WERI-Rb-1 (cell line): Measurements from ENCODE around the gene PRKCA.

Source experiments
- DNase-seq: peaks from one replicate; pipeline ENCODE4 v3.0.0-alpha.2; 2020
- H3K27ac ChIP-seq: fragments of 250-450 bp; sonication (Bioruptor Pico); 2 replicates; pipeline ENCODE4 v1.5.1; 2020; ENCODE audit warnings: mild to moderate bottlenecking, moderate library complexity
- H3K27me3 ChIP-seq: fragments of 250-450 bp; sonication (Bioruptor Pico); 2 replicates; pipeline ENCODE4 v1.5.1; 2021; ENCODE audit warnings: mild to moderate bottlenecking, low read depth, moderate library complexity; ENCODE audit not compliant: insufficient read depth, severe bottlenecking
- H3K36me3 ChIP-seq: fragments of 250-450 bp; sonication (Bioruptor Pico); 2 replicates; pipeline ENCODE4 v1.5.1; 2020; ENCODE audit warnings: mild to moderate bottlenecking, moderate library complexity
- H3K4me3 ChIP-seq: 2 replicates; pipeline ENCODE4 v1.5.1; 2011; ENCODE audit warnings: low read depth, mild to moderate bottlenecking, control low read depth, low read length
- H3K9me3 ChIP-seq: fragments of 250-450 bp; sonication (Bioruptor Pico); 2 replicates; pipeline ENCODE4 v1.5.1; 2021; ENCODE audit warnings: mild to moderate bottlenecking, moderate library complexity; ENCODE audit not compliant: severe bottlenecking
- CTCF ChIP-seq: IDR thresholded peaks from 2 replicates; pipeline ENCODE4 v1.5.1; 2011; ENCODE audit warnings: low read depth, mild to moderate bottlenecking, control low read depth, inconsistent platforms, low read length

PRKCA gene

GRCh38 chr17:66538776-66539175, 236.4 kb downstream of the PRKCA start:
- DNase-seq, result no peak
- H3K9me3 ChIP-seq, result no peaks in the 10 kb centered on the region
- H3K27ac ChIP-seq, result no peak overlapping the region
- TF ChIP-seq CTCF, result no peak
- H3K36me3 ChIP-seq, result no peaks in the 10 kb centered on the region
- H3K4me3 ChIP-seq, result no peak overlapping the region
- no peaks in the 10 kb centered on the region for H3K27me3 ChIP-seq

GRCh38 chr17:66540131-66540781, 237.8 kb downstream of the PRKCA start:
- H3K9me3 ChIP-seq, result no peaks in the 10 kb centered on the region
- H3K36me3 ChIP-seq, result no peaks in the 10 kb centered on the region
- no peaks in the 10 kb centered on the region for H3K27me3 ChIP-seq
- DNase-seq, result no peak
- H3K27ac ChIP-seq, result no peak overlapping the region
- TF ChIP-seq CTCF, result no peak
- no peak overlapping the region for H3K4me3 ChIP-seq

- no peak for DNase-seq
- Histone ChIP-seq H3K4me3 (no peak overlapping the region), H3K27me3 (no peaks in the 10 kb centered on the region), H3K36me3 (no peaks in the 10 kb centered on the region), H3K9me3 (peaks cover 10% of the 10 kb centered on the region), H3K27ac (no peak overlapping the region)
- TF ChIP-seq CTCF, result no peak
Measured at GRCh38 chr17:66541461-66542128, 239.2 kb downstream of the PRKCA start.

GRCh38 chr17:66542129-66542966, 239.9 kb downstream of the PRKCA start:
- TF ChIP-seq CTCF, result no peak
- peaks cover 10% of the 10 kb centered on the region for H3K9me3 ChIP-seq
- H3K27ac ChIP-seq, result no peak overlapping the region
- H3K36me3 ChIP-seq, result no peaks in the 10 kb centered on the region
- no peaks in the 10 kb centered on the region for H3K27me3 ChIP-seq
- no peak overlapping the region for H3K4me3 ChIP-seq
- DNase-seq, result no peak

GRCh38 chr17:66542967-66543520, 240.6 kb downstream of the PRKCA start:
- Histone ChIP-seq H3K4me3 (no peak overlapping the region), H3K36me3 (no peaks in the 10 kb centered on the region), H3K9me3 (peaks cover 10% of the 10 kb centered on the region), H3K27me3 (no peaks in the 10 kb centered on the region), H3K27ac (no peak overlapping the region)
- no peak for DNase-seq
- no peak for TF ChIP-seq CTCF
